ENCODE data around the gene HIF3A. TPM values are rescaled to one million over a fixed set of nuclear protein-coding genes. Genes with fewer than 3 reads are reported as not detected.
"Not testable (repeated sequence)": the region's sequence is repeated elsewhere in the genome, so short reads cannot be mapped to it uniquely, and the experiment has no call there.

Gene HIF3A
- total RNA-seq, 1 experiment from 2014 or later, result 3.0 TPM

- intact Hi-C loops (cut with micrococcal nuclease; ENCODE audit: unreplicated experiment), result no loop called here
- Histone ChIP-seq H3K36me3 (ENCODE audit: insufficient read depth, low read length, poor library complexity, severe bottlenecking) (no peaks in the 10 kb centered on the region), H3K4me1 (ENCODE audit: insufficient read depth, low read length, poor library complexity, severe bottlenecking) (peaks cover 1% of the 10 kb centered on the region), H3K27me3 (replicated peaks; ENCODE audit: insufficient read depth, low read depth, low read length, poor library complexity) (no peaks in the 10 kb centered on the region), H3K4me3 (ENCODE audit: low read depth, low read length, poor library complexity, severe bottlenecking) (no peak overlapping the region), H3K27ac (ENCODE audit: low read depth, low read length, poor library complexity, severe bottlenecking) (no peak overlapping the region), H3K9me3 (ENCODE audit: low read depth, low read length, poor library complexity, severe bottlenecking) (peaks cover 4% of the 10 kb centered on the region)
- POLR2A ChIA-PET (ENCODE audit: low non-redundant PET), result no interaction called here
- BruUV-seq (replicated peaks), result no TSS peak
- TF ChIP-seq CTCF (conservative IDR thresholded peaks at IDR 0.05; ENCODE audit: low read depth, low read length) (no peak), EZH2 (IDR thresholded peaks at IDR 0.05; ENCODE audit: borderline replicate concordance, low read depth, low read length, poor library complexity, severe bottlenecking) (no peak)
- DNase-seq (ENCODE audit: low spot score), result no peak
- CTCF ChIA-PET, result no interaction called here
Observed at GRCh38 chr19:46308510-46308909, 11.7 kb downstream of the HIF3A start.

- Histone ChIP-seq H3K36me3 (ENCODE audit: insufficient read depth, low read length, poor library complexity, severe bottlenecking) (no peaks in the 10 kb centered on the region), H3K4me1 (ENCODE audit: insufficient read depth, low read length, poor library complexity, severe bottlenecking) (no peaks in the 10 kb centered on the region), H3K27me3 (replicated peaks; ENCODE audit: insufficient read depth, low read depth, low read length, poor library complexity) (no peaks in the 10 kb centered on the region), H3K4me3 (ENCODE audit: low read depth, low read length, poor library complexity, severe bottlenecking) (no peak overlapping the region), H3K9me3 (ENCODE audit: low read depth, low read length, poor library complexity, severe bottlenecking) (peaks cover 4% of the 10 kb centered on the region), H3K27ac (ENCODE audit: low read depth, low read length, poor library complexity, severe bottlenecking) (no peak overlapping the region)
- POLR2A ChIA-PET (ENCODE audit: low non-redundant PET), result no interaction called here
- TF ChIP-seq CTCF (conservative IDR thresholded peaks at IDR 0.05; ENCODE audit: low read depth, low read length), result no peak
- TF ChIP-seq EZH2 (IDR thresholded peaks at IDR 0.05; ENCODE audit: borderline replicate concordance, low read depth, low read length, poor library complexity, severe bottlenecking), result no peak
- CTCF ChIA-PET, result no interaction called here
- BruUV-seq (replicated peaks), result no TSS peak
- intact Hi-C loops (cut with micrococcal nuclease; ENCODE audit: unreplicated experiment), result no loop called here
- DNase-seq (ENCODE audit: low spot score), result no peak
Observed at GRCh38 chr19:46309056-46309455, 12.2 kb downstream of the HIF3A start.

- intact Hi-C loops (cut with micrococcal nuclease; ENCODE audit: unreplicated experiment), result no loop called here
- Histone ChIP-seq H3K27ac (ENCODE audit: low read depth, low read length, poor library complexity, severe bottlenecking) (no peak overlapping the region), H3K4me3 (ENCODE audit: low read depth, low read length, poor library complexity, severe bottlenecking) (no peak overlapping the region), H3K27me3 (replicated peaks; ENCODE audit: insufficient read depth, low read depth, low read length, poor library complexity) (no peaks in the 10 kb centered on the region), H3K36me3 (ENCODE audit: insufficient read depth, low read length, poor library complexity, severe bottlenecking) (no peaks in the 10 kb centered on the region), H3K4me1 (ENCODE audit: insufficient read depth, low read length, poor library complexity, severe bottlenecking) (no peaks in the 10 kb centered on the region), H3K9me3 (ENCODE audit: low read depth, low read length, poor library complexity, severe bottlenecking) (peaks cover 3% of the 10 kb centered on the region)
- no TSS peak for BruUV-seq (replicated peaks)
- CTCF ChIA-PET, result no interaction called here
- DNase-seq (ENCODE audit: low spot score), result no peak
- POLR2A ChIA-PET (ENCODE audit: low non-redundant PET), result no interaction called here
- TF ChIP-seq CTCF (conservative IDR thresholded peaks at IDR 0.05; ENCODE audit: low read depth, low read length) (no peak), EZH2 (IDR thresholded peaks at IDR 0.05; ENCODE audit: borderline replicate concordance, low read depth, low read length, poor library complexity, severe bottlenecking) (no peak)
Observed at GRCh38 chr19:46311444-46311843, 14.6 kb downstream of the HIF3A start.

- POLR2A ChIA-PET (ENCODE audit: low non-redundant PET), result interaction anchor here (0.5 kb wide), 1 partner anchor 799 kb away, joined by 3 read pairs; the partner anchor contains the start of gene ZC3H4
- H3K27ac ChIP-seq (ENCODE audit: low read depth, low read length, poor library complexity, severe bottlenecking); BruUV-seq (replicated peaks); H3K27me3 ChIP-seq (replicated peaks; ENCODE audit: insufficient read depth, low read depth, low read length, poor library complexity); H3K36me3 ChIP-seq (ENCODE audit: insufficient read depth, low read length, poor library complexity, severe bottlenecking); DNase-seq (ENCODE audit: low spot score); H3K9me3 ChIP-seq (ENCODE audit: low read depth, low read length, poor library complexity, severe bottlenecking); CTCF ChIA-PET; H3K4me3 ChIP-seq (ENCODE audit: low read depth, low read length, poor library complexity, severe bottlenecking); H3K4me1 ChIP-seq (ENCODE audit: insufficient read depth, low read length, poor library complexity, severe bottlenecking); intact Hi-C loops (cut with micrococcal nuclease; ENCODE audit: unreplicated experiment): not testable (repeated sequence)
Observed at GRCh38 chr19:46313540-46314469, 17.0 kb downstream of the HIF3A start.
